Measurements from ENCODE around the gene BCAR3.
"Not testable (repeated sequence)": the region's sequence is repeated elsewhere in the genome, so short reads cannot be mapped to it uniquely, and the experiment has no call there.

The BCAR3 gene

DNA sequence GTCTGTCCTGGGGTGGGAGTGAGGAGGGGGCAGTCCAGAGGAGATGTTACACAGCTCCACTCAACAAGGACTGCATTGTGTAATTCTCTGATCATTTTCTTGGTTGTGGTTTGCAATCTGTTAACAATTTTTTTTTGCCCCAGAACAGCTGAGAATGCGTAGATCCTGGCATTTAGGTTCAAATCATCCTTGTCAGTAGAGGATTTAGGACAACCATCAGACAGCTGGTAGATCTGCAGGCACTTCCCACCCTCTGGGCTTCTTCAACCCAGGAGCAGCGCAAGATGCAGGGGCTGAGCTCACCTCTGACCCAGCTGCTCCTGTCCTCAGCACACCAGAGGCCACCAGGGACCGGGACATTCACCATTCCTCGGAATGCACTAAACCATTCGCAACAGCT is 13.5 kb downstream of the BCAR3 start:
- DNase-seq (ENCODE audit: low spot score) = no peak

DNA sequence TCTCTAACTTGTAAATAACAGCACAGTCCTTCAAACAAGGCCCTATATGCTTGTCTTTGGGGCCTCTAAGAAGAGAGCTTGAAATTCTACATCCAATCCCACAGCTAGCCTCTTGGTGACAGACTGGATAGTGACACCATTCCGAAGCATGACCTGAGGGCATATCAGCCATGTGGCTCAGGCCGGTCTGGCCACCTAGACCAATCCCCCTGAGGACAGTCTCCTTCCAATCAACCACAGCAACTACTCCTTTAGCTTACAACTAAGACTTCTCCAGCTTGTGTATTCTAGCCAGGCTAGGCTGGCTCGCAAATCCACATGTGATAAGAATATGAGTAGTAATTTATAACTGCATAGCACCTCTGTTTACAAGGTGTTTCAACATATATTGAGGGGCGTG is 14.0 kb downstream of the BCAR3 start:
- no peak for DNase-seq (ENCODE audit: low spot score)

- DNase-seq (ENCODE audit: low spot score) = no peak
These were observed 14.8 kb downstream of the BCAR3 start for GRCh38 chr1:93666613-93667384.

DNA sequence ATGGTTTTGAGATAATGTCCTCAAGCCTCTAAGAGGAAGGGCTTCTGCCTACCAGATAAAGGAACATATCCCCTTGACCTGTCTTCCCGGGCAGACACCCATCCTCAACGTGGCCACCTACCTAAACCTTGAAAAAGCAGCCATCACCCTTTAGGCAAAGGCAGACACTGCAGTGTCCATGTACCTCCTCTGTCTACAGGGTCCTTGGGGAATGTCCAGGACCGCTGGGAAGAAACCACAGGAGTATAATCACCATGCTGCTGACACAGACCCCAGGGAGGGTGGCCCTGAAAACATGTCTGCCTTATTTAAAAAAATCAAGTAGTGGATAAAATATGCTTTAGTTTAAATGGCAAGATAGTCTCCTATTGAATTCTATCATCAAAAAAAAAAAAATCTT is 16.6 kb downstream of the BCAR3 start:
- DNase-seq (ENCODE audit: low spot score) = no peak

DNA sequence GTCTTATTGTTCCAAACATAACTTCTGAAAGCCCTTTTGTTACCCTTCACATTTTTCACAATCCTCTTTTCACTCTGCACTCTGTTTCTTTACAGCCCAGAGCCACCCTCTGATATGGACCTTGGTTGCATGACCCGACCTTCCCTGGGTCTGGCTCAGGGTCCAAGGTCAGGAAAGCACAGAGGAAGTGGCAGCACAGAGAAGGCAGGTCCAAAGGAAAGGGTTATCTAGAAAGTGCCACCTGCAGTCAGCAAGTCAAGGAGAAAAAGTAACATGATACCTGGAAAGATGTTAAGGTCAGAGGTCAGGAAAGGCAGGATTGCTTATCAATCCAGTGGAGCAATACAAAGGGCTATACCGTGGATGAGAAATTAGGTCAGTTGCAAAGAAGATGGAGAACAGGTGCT is 18.4 kb downstream of the BCAR3 start:
- no peak for DNase-seq (ENCODE audit: low spot score)

- DNase-seq (ENCODE audit: low spot score) = no peak
These were observed 19.0 kb downstream of the BCAR3 start for GRCh38 chr1:93662481-93663207.

GRCh38 chr1:93661829-93662474 is 19.7 kb downstream of the BCAR3 start:
- DNase-seq (ENCODE audit: low spot score) = no peak

- not testable (repeated sequence) for DNase-seq (ENCODE audit: low spot score)
These were observed 20.3 kb downstream of the BCAR3 start for GRCh38 chr1:93661341-93661740.

- DNase-seq (ENCODE audit: low spot score) = no peak
These were observed 21.7 kb downstream of the BCAR3 start for GRCh38 chr1:93659822-93660503.

GRCh38 chr1:93658188-93658587 is 23.4 kb downstream of the BCAR3 start:
- DNase-seq (ENCODE audit: low spot score) = no peak

DNA sequence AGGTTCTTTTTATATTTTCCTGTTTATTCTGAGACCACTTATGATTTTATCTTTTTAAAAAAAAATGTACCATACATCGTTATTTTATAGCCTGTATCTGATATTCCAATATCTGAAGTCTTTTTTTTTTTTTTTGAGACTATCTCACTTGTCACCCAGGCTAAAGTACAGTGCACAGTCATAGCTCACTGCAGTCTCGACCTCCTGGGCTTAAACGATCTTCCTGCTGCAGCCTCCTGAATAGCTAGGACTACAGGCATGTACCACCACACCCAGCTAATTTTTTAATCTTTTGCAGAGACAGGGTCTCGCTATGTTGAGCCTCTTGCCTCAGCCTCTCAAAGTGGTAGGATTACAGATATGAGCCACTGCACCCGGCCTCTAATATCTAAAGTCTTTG is 25.1 kb downstream of the BCAR3 start:
- DNase-seq (ENCODE audit: low spot score) = no peak

- DNase-seq (ENCODE audit: low spot score) = no peak
These were observed 28.0 kb downstream of the BCAR3 start for GRCh38 chr1:93653656-93654055.

DNA sequence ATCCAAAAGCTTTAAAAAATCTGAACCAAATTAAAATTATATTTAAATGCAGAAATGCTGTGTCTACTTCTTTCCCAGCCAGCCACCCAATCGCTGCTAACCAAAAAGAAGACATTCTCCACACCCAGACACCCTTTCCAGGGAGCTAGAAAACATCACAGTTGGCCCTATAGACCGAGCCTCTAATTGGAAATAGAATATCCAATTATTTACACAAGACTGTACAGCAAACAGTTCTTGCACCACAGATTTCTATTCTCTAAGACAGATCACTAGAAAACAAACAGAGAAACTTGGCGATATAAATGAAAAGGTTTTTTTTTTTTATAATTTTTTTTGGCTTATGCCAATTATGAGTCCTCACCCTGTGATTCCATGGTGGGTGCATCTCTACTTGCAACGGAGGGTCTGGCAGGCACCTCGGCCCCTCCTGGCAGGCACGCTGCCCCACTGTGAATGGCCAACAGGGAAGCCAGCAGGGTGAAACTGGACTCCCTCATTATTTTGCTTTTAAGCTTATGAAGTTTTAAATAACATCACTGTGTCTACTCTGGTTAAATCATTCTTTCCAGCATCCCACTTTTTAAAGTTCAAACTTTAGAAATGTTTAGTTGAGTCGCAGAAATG is 29.2 kb downstream of the BCAR3 start:
- no peak for DNase-seq (ENCODE audit: low spot score)

DNA sequence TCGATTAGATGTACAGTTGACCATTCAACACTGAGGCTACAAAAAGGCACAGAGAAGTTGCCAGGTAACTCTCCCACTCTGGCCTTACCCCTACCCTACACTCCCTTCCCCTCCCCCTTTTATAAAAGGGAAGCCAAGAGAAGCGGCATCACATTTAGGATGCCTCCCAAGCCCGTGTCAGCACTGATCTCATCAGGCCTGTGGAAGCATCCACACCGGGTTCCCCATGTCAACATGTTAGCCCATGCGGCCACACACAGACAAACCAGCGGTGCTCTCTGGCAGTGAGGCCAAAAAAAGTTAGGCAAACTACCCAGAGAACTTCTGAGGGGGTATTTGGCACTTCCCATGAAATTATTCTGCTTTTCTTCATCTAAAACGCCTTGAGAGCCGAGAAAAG is 29.9 kb downstream of the BCAR3 start:
- no peak for DNase-seq (ENCODE audit: low spot score)

DNA sequence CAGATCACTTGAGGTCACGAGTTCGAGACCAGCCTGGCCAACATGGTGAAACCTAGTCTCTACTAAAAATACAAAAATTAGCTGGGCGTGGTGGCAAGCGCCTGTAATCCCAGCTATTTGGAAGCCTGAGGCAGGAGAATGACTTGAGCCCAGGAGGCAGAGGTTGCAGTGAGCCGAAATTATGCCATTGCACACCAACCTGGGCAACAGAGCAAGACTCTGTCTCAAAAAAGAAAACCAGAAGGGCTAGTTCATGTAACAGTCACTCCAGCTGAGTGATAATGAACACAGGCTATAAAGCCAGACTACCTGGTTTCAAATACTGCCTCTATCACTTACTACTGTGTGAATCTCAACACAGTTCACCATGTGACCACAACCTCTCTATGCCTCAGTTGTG is 31.5 kb downstream of the BCAR3 start:
- DNase-seq (ENCODE audit: low spot score) = not testable (repeated sequence)

GRCh38 chr1:93649231-93649630 is 32.4 kb downstream of the BCAR3 start:
- DNase-seq (ENCODE audit: low spot score) = no peak

GRCh38 chr1:93648656-93649055 is 33.0 kb downstream of the BCAR3 start:
- DNase-seq (ENCODE audit: low spot score) = no peak

- no peak for DNase-seq (ENCODE audit: low spot score)
These were observed 40.1 kb downstream of the BCAR3 start for GRCh38 chr1:93641527-93641926.

DNA sequence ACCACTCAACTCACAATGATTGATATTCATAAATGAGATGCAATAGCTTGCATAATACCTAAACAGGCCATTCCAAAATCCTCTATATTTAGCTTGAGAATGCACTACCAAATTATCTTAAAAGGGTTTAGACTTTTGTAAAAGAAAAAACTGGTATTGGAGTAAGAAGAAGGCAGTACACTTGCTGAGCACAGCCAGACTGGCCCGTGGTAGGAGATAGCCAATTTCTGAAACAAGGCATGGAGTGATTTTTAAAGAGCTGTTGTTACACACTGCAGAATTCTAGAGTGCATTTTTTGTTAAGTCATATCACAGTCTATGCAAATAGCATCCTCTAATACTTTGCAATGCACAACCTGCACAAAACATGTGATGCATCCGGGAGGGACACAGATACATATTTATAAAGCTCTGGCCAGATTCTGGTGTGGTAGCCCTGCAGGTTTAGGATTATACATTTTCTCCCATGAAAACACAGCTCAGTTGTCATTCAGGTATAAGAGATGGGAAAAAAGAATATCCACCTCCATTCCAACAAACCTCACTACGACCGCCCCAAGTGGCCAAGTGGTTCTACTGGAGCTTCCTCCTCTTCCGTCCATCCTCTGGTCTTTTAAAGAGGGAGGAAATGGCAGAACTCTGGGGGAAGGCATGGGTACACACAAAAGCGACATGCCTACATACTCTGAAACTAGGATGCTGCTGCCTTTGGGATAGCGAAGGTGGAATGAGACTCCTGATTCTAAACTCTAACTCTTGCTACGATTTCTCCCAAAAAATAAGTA is 40.8 kb downstream of the BCAR3 start:
- no peak for DNase-seq (ENCODE audit: low spot score)

- DNase-seq (ENCODE audit: low spot score) = no peak
These were observed 42.7 kb downstream of the BCAR3 start for GRCh38 chr1:93638981-93639380.

DNA sequence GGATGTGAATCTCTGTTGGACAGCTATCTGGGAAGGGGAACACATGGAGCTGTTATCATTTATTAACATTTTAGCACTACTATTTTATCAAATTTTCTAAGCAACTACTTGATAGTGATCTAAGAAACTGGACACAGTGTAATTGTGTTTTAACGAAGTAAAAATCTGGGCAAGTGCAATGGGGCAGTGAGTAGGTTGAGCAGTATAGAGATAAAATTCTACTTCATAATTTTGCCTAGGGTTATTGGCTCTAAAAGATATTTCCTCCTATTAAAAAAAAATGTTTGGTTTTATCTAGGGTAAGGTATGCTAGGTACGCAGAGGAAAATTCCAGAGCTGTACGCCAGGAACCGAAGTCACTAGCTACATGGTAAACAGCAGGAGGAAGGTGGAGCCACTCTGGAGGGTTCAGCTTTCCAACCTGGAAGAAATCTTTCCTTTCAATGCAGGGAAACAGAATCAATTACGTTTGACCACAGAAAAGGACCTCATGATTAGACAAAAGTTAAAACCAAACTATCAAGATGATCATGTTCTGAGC is 43.3 kb downstream of the BCAR3 start:
- no peak for DNase-seq (ENCODE audit: low spot score)
